Ectodermal cell (in vitro differentiated cells): ENCODE measurements around the gene RUNX2.
A peak's percentile ranks its signal among the peaks of the same experiment; 100 is the strongest.

Source experiments
- H3K27ac ChIP-seq: 2 replicates; pipeline ENCODE4 v1.7.0; 2013; ENCODE audit warnings: mild to moderate bottlenecking, low read depth, low read length; ENCODE audit not compliant: insufficient read depth, poor library complexity, severe bottlenecking
- H3K27me3 ChIP-seq: 2 replicates; pipeline ENCODE4 v1.7.0; 2013; ENCODE audit warnings: mild to moderate bottlenecking, low read length; ENCODE audit not compliant: insufficient read depth, control insufficient read depth, poor library complexity, severe bottlenecking
- H3K36me3 ChIP-seq: one replicate; pipeline ENCODE4 v1.7.0; 2013; ENCODE audit warnings: low read length; ENCODE audit not compliant: control insufficient read depth, insufficient read depth
- H3K4me1 ChIP-seq: one replicate; pipeline ENCODE4 v1.7.0; 2013; ENCODE audit warnings: low read length; ENCODE audit not compliant: control insufficient read depth, insufficient read depth
- H3K4me3 ChIP-seq: 2 replicates; pipeline ENCODE4 v1.7.0; 2013; ENCODE audit warnings: low read depth, low read length, control low read depth; ENCODE audit not compliant: insufficient read depth
- H3K9me3 ChIP-seq: 2 replicates; pipeline ENCODE4 v1.7.0; 2013; ENCODE audit warnings: mild to moderate bottlenecking, low read length, moderate library complexity; ENCODE audit not compliant: control insufficient read depth
- WGBS, 2 experiments: methylation state at CpG; one replicate each; pipeline ENCODE4 v1.1.7; 2013; ENCODE audit warnings: missing lambda C conversion rate in 2 of 2; 5-methylcytosine and 5-hydroxymethylcytosine counted together

RUNX2 gene

GRCh38 chr6:45376310-45377042, 48.3 kb downstream of the RUNX2 start:
- Histone ChIP-seq H3K4me3 (peak overlapping the region; percentile 71), H3K27me3 (no peaks in the 10 kb centered on the region), H3K4me1 (peaks cover 5% of the 10 kb centered on the region), H3K36me3 (no peaks in the 10 kb centered on the region), H3K27ac (no peak overlapping the region), H3K9me3 (no peaks in the 10 kb centered on the region)
- WGBS, 2 experiments, result 37 to 49% methylated on average over 10 to 11 of the region's 11 CpGs

DNA sequence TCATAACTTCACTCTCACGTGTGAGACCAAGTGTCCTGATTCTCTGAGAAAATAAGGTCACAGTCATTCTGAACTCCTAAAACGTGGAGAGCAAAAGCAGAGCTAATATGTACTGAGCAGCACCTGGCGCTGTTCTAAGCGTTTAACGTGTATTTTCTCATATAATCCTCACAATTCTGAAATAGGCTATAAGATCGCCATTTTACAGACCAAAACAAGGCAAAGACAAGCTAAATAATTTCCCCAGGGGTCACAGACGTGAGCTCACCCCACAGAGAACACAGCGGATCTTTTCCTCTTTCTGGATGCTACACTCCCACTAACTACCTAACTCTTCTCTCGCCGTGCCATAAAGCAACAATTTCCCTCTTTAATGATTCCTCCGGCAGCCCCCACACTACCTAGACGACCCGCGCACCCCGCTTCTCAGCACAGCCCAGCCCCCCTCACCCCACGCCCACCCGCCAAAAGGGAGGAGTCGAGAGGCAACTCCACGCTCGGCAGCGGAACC, 49.0 kb downstream of the RUNX2 start:
- Histone ChIP-seq H3K4me1 (peaks cover 5% of the 10 kb centered on the region), H3K9me3 (no peaks in the 10 kb centered on the region), H3K27me3 (no peaks in the 10 kb centered on the region), H3K36me3 (no peaks in the 10 kb centered on the region), H3K4me3 (peak overlapping the region; percentile 71), H3K27ac (peak overlapping the region; percentile 97)
- 0 to 1% methylated on average over 21 of the region's 21 CpGs for WGBS, 2 experiments

GRCh38 chr6:45377554-45378333, 49.6 kb downstream of the RUNX2 start, which contains the start of gene SUPT3H:
SUPT3H (minus strand) TSS chr6:45377934.
- no peaks in the 10 kb centered on the region for H3K36me3 ChIP-seq
- no peaks in the 10 kb centered on the region for H3K27me3 ChIP-seq
- H3K4me3 ChIP-seq, result peak within 1 kb of the TSS; percentile 71
- H3K4me1 ChIP-seq, result peaks cover 5% of the 10 kb centered on the region
- WGBS, 2 experiments, result 0 to 1% methylated on average over 75 of the region's 75 CpGs
- H3K9me3 ChIP-seq, result no peaks in the 10 kb centered on the region
- peak within 1 kb of the TSS; percentile 97 for H3K27ac ChIP-seq

DNA sequence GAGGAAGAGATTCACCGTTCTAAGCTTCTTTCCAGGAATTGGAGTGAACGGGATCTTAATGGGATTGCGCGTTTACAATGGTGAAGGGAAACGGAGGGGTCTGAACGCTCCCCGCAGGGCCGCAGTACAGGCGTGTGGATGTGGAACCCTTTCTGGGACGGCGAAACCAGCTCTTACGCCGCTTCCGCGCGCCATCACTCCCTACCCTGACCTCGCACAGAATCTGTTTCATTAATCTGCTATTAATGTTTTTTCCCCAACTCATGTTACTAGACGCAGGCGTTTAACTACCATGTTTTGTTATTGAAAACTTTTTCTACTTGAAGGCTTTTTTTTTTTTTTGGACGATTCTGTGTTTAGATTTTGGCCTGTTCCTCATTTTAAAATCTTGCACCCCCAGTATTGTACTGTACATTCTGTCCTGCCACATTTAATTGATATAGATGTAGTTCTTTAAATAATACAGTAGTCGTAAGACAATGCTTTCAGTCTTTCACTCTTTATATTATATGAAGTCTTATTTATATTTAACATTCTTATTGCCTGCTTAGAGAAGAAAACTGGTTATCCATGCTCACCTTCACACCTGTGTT, 50.3 kb downstream of the RUNX2 start:
- Histone ChIP-seq H3K27me3 (no peaks in the 10 kb centered on the region), H3K4me1 (peaks cover 5% of the 10 kb centered on the region), H3K4me3 (peak overlapping the region; percentile 71), H3K27ac (peak overlapping the region; percentile 97), H3K36me3 (no peaks in the 10 kb centered on the region), H3K9me3 (no peaks in the 10 kb centered on the region)
- WGBS, 2 experiments, result 6% methylated on average over 16 to 19 of the region's 21 CpGs

- 91 to 94% methylated on average over 2 of the region's 2 CpGs for WGBS, 2 experiments
- Histone ChIP-seq H3K27me3 (no peaks in the 10 kb centered on the region), H3K36me3 (no peaks in the 10 kb centered on the region), H3K27ac (no peak overlapping the region), H3K9me3 (no peaks in the 10 kb centered on the region), H3K4me3 (no peak overlapping the region), H3K4me1 (no peaks in the 10 kb centered on the region)
Observed at GRCh38 chr6:45382391-45382790, 54.3 kb downstream of the RUNX2 start.

- no peaks in the 10 kb centered on the region for H3K36me3 ChIP-seq
- H3K27me3 ChIP-seq, result no peaks in the 10 kb centered on the region
- 93 to 94% methylated on average over 3 of the region's 3 CpGs for WGBS, 2 experiments
- no peak overlapping the region for H3K4me3 ChIP-seq
- H3K9me3 ChIP-seq, result no peaks in the 10 kb centered on the region
- H3K4me1 ChIP-seq, result no peaks in the 10 kb centered on the region
- H3K27ac ChIP-seq, result no peak overlapping the region
Observed at GRCh38 chr6:45386501-45386900, 58.4 kb downstream of the RUNX2 start.

DNA sequence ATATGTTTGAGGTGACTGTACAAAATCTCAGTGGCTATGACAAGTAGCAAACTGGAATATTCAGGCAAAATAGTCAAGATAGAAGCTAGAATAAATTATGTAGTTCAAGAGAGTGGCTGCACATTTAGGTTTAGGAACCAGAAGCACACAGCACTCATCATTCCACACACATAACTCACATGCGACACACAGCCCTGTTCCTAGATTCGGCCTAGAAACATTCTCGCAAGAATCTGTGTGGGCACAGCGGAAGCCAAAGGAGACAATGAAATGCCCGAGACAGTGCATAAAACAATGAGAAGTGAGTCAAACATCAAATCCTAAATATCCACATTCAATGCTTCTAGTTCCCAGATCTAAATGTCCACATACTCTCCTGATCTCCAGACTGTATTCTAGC, 59.1 kb downstream of the RUNX2 start:
- Histone ChIP-seq H3K36me3 (no peaks in the 10 kb centered on the region), H3K27ac (no peak overlapping the region), H3K27me3 (no peaks in the 10 kb centered on the region), H3K9me3 (no peaks in the 10 kb centered on the region), H3K4me1 (no peaks in the 10 kb centered on the region), H3K4me3 (no peak overlapping the region)
- WGBS, 2 experiments, result 91 to 94% methylated on average over 5 of the region's 5 CpGs

- H3K27me3 ChIP-seq, result no peaks in the 10 kb centered on the region
Observed at GRCh38 chr6:45388328-45388727, 60.2 kb downstream of the RUNX2 start.

DNA sequence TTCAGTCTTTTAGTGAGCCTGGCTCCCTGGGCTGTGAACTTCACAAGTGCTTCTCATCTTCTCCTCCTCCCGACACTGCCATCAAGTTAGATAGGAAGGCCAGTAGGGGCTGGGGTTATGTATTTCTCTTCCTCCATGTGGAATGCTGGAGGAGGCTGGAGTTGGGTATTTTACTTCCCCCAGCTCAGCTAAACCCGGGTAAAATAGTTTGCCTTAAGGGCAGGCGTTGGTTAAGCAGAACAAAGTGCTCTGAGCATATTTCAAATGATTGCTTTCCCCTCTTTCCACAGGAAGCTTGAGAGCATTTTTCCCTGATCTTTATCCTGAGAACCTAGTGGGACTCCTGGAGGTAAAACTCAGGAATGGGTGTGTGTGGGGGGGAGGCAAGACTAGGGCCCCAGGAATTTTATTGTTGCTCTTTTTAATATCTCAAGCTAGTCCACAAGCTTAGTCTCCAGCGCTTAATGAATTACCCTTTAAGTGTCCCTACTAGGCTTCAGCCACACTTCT, 66.5 kb downstream of the RUNX2 start:
- H3K4me3 ChIP-seq, result no peak overlapping the region
- WGBS, 2 experiments, result 92 to 97% methylated on average over 3 of the region's 4 CpGs
- H3K27me3 ChIP-seq, result no peaks in the 10 kb centered on the region
- H3K27ac ChIP-seq, result no peak overlapping the region
- H3K36me3 ChIP-seq, result no peaks in the 10 kb centered on the region
- H3K9me3 ChIP-seq, result no peaks in the 10 kb centered on the region
- no peaks in the 10 kb centered on the region for H3K4me1 ChIP-seq

More at GRCh38 chr6:45388328-45388727, 60.2 kb downstream of the RUNX2 start:
- Histone ChIP-seq H3K4me3 (no peak overlapping the region), H3K4me1 (no peaks in the 10 kb centered on the region), H3K36me3 (no peaks in the 10 kb centered on the region), H3K9me3 (no peaks in the 10 kb centered on the region), H3K27ac (no peak overlapping the region)
- 69 to 81% methylated on average over 3 of the region's 3 CpGs for WGBS, 2 experiments
